ENCODE data around the gene NINJ1. TPM values are rescaled to one million over a fixed set of nuclear protein-coding genes. Genes with fewer than 3 reads are reported as not detected.

Gene NINJ1
- total and polyA plus RNA-seq, 2 of the 4 experiments (the other 2 are of a cell fraction) = 21.9 to 38.8 TPM

GRCh38 chr9:93127395-93127911 lies 6.6 kb downstream of the NINJ1 start (continued):
- TF ChIP-seq USF2 (IDR thresholded peaks at IDR 0.05; ENCODE audit: low read depth, low read length) = no peak
- TF ChIP-seq MAZ (IDR thresholded peaks at IDR 0.05; ENCODE audit: borderline replicate concordance, low read depth, low read length) = no peak
- TF ChIP-seq NFE2L2 (IDR thresholded peaks at IDR 0.05; ENCODE audit: low read depth, low read length) = no peak
- no peak for TF ChIP-seq BHLHE40 (IDR thresholded peaks at IDR 0.05; ENCODE audit: low read depth, low read length)
- no peak for TF ChIP-seq MAFK (IDR thresholded peaks at IDR 0.05; ENCODE audit: low read depth, low read length)
- TF ChIP-seq CHD1 (IDR thresholded peaks at IDR 0.05; ENCODE audit: low read depth, low read length) = no peak
- TF ChIP-seq CEBPB (IDR thresholded peaks at IDR 0.05; ENCODE audit: low read depth, low read length) = no peak
